Inflammatory macrophage (primary cell): ENCODE measurements around the gene LRRK1.

Experiments used
- DNase-seq, 2 donors: peaks; one replicate each; pipeline ENCODE4 v3.0.0-alpha.2; 2020 to 2022

The LRRK1 gene

DNA sequence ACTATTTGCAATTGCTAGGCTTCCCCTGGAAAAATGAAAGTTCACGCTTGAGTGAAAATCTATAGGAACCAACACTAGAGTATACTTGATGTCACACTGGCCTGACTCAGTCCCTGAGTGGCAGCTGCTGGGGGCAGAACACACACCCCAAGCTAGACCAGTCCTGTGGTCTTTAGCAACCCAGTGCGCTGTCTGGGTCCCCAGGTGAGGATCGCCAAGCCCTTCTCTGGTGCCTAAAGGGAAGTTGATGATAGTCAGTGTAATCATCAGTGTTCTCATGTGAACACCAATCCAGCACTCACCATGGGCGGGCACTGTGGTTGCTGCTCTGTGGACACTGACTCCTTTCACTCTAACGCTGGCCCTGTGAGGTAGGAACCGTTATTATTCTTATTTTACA, 28.3 kb upstream of the LRRK1 start:
- DNase-seq, result no peak

DNA sequence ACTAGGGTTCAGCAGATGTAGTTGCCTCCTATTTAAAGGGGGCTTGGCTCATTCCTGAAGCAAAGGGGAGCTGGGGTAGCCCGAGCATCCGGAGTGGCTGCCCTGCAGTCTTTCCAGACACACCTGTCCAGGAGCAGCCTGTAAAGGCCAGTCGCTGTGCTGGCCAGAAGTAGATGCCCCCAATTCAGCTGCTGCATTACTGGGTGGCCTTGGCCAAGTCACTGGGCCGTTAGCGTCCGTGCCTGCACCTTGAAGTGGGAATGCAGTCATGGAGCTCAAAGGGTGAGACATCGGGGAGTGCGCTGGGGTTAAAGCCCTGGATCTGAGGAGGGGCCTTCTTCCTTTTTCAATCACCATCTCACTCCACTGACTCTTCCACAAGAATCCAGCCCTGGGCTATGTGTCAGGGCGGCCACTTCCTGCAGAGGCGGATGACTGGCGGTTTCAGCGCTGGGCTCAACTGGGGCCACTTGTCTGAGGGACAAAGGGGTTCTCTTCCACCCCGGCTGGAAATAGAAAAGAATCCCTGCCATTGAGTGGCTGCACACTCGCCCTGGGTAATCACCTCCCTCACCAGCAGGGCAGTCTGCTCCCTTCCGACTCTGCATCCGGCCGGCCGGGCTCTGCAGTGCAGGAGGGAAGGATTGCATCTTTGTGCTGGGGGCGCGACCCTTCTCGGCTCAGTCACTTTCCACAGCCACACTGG, 27.7 kb upstream of the LRRK1 start:
- no peak for DNase-seq

DNA sequence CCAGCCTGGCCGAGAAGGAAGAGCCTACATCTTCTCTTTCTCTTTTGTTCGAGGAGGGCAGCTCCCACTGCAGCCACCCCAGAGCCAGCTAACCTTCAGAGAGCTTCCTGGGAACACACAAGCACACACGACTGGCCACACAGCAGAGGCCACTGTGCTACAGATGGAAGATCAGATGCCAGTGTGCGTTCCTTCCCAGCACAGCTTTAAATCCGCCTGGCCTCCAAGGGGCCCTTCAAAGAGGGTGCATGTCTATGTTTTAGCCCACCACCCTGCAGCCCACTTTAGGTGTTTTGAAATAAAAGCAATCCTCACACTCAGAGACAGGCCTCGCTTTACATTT, 27.2 kb upstream of the LRRK1 start:
- no peak for DNase-seq

DNA sequence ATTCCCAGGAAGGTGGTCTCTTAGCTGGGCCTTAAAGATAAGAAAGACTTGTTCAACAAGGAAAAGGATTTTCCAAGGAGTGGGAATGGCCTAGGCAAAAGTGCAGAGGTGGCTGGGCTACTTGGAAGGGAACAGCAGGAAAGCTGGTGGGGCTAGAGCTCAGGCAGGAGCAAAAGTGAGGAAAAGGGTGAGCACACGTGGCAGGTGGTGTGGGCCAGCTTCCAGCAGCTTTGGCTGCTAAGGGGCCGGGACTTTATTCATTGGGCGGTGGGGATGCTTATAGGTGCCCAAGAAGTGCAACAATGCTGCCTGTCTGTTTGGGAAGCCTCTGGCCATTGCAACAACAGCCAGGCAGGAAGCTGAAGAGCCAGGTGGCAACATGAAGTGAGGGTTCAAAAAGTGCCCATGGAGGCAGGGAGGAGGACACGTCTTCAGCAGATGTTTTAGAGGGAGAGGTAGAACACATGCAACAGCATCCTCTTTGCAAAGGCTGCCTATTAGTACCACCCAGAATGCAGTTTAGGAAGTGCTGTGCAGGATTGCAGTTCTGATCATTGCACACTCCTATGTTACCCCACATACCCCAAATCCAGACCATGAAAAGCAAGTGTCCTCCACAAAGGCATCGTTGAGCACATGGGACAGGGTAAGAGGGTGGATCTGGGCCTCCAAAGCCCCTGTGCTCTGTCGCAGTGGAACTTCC, 25.7 kb upstream of the LRRK1 start:
- no peak for DNase-seq

DNA sequence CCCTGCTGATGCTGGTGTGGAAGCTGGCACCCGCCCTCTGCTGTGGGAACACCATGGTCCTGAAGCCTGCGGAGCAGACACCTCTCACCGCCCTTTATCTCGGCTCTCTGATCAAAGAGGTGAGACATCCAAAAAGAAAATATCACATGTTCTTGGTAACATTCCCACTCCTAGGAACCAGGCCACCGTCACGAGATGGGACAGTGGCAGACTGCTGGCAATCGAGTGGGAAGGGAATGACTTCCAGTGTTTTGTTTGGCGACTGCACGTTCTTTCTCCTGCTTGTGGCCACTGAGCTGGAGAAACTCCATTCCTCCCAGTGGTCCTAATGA, 25.2 kb upstream of the LRRK1 start:
- DNase-seq, result no peak

DNA sequence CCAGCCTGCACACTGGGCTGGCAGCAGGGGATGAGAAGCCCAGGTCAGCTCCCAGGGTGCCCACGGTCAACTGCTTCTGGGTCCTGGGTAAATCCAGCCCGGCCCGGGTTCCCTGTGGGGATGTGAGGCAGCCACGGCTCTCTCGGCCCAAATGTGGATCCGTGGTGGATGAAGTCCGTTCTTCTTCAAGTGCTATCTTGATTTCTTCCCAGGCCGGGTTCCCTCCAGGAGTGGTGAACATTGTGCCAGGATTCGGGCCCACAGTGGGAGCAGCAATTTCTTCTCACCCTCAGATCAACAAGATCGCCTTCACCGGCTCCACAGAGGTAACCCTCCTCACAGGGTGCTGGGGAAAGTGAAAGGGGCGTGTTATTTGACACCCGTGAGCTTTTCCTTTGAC, 23.4 kb upstream of the LRRK1 start:
- DNase-seq, result no peak

DNA sequence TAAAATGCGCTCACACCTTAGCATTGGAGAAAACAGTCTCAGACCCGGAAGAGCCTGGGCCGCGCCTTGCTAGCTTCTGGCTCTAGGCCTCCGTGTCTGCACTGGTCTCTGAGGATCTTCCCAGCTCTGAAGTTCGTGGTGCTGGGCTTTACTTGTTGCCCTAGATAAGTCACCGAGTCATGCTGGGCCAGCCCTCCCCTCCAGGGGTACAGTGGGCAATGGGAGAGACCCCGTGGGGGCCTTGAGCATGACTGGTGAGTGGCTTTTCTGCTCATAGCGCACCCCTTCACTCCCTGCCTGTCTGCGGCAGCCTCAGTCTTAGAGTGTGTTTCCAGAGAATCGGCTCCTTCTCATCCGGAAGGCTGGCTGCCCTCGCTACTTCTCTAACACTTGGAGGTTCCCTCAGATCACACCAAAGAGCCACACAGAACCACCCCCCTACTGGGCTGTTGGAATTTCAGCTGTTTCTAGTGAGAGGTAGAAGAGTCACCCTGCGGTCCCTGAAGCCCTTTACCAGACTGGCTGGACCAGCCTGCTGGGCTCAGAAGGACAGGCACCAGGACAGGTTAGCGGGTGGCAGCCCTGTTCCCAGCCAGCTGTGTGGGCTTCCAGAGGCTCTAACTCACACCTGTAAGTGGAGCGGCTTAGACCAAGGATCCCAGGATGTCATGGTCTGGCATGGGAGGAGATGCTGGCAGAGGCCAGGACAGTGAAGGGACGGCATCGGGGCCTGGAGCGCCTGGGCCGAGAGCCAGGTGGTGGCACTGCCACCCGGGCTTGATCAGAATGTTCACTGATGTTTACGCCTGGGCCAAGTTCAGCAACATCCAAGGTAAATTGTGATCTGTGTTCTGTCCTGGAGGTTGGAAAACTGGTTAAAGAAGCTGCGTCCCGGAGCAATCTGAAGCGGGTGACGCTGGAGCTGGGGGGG, 21.7 kb upstream of the LRRK1 start:
- no peak for DNase-seq

DNA sequence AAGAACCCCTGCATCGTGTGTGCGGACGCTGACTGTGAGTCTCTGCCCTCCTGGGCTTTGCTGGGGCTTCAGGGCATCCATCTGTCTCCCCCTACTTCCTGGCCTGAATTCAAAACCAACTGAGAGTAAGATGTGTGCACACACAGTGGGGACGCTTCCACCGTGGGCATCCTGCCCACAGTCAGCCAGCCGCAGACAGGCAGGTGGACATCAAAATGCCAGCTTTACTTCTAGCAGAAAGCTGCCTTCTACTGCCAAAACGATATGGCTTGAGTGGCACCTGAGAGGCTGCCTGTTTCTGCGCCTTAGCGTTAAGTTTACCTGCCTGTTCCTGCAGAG, 21.0 kb upstream of the LRRK1 start:
- DNase-seq, result no peak

DNA sequence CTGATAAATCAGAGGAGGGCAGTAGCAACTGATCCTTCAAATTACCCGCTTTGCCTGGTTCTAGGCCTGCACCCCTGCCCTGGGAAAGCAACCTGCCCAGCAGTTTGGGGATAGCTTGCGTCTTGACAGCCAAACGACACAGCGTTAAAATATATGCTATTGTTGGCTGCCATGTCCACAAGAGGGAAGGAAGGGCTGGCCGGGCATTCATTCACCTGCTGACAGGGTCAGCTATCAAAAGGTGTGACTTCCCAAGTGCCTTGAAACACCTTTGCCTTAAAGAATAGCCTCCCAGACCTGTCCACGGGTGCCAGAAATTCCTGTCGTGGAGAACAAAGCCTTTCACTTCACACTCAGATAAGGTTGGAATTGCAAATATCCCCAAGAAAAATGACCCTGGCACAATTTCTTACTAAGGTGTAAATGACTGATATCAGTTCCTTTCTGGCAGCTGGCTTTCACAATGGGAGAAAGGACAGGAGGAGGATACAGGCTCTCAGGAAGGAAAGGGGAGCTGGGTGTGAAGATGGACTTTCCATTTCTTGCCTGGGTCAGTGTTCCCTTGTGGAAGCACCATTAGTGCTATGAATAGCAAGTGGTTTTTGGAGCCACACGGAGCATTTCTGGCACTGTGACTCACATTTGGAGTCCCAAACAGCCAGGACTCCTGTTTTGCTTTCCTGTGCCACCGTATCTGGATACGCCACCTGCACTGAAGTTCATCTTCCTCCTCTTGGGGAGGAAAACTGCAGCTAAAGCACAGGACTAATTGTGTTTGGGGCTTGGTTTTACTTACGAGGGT, 20.3 kb upstream of the LRRK1 start:
- no peak for DNase-seq

DNA sequence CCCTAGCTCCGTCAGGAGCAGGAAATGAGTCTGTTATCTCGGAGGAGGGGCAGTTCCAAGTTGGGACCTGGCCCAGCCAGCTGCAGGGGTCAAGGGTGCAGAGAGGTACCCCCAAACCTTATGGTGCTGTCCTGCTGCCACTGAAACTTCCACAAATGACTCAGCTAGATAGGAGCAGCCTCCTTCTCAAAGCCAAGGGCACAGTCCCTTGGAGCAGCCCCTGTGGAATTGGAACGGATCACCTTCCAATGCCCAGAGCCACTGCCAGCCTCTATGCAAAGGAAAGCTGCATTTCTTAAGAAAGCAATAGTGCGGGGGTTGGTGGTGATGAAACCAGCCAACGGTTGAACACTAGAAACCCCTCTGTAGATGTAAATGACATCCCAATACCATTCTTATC, 19.6 kb upstream of the LRRK1 start:
- DNase-seq, result no peak

DNA sequence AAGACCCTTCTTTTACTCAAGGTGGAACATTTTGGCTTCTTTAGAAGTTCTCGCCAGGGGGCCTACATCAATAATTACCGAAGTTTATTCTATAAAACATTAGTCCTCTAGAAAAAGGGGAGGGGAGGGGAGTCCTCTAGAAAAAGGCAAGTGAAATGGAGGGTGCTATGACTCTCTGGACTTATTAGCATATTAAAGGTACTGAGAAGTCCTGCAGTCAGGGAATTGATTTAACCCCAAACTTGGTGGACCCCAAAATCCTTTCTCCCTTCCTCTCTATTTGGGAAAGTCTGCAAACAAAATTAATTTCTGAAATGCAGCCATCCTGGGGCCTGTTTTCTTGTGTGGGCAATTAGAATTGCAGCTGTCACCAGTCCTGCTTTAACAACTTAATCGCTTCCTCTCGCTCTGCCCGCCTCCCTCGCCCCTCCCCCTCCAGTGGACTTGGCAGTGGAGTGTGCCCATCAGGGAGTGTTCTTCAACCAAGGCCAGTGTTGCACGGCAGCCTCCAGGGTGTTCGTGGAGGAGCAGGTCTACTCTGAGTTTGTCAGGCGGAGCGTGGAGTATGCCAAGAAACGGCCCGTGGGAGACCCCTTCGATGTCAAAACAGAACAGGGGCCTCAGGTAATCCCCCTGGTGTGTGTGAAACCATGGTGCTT, 18.9 kb upstream of the LRRK1 start:
- no peak for DNase-seq

DNA sequence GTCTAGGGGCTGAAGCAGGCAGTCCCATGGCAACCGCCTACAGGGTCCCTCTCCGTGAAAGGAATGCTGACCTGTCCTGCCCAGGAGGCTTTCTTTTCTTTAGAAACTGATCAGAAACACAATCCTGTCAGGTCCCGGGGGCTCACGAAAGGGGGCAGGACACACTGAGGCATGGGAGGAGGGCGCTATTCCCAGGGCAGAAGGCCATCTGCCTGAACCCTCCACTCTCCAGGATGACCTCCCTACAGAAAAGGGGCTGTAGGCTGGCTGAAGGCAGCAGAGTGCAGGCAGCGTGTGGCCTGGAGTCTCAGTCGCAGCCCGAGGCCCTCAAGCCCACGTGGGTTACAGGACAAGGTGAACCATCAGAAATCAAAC, 18.4 kb upstream of the LRRK1 start:
- no peak for DNase-seq

DNA sequence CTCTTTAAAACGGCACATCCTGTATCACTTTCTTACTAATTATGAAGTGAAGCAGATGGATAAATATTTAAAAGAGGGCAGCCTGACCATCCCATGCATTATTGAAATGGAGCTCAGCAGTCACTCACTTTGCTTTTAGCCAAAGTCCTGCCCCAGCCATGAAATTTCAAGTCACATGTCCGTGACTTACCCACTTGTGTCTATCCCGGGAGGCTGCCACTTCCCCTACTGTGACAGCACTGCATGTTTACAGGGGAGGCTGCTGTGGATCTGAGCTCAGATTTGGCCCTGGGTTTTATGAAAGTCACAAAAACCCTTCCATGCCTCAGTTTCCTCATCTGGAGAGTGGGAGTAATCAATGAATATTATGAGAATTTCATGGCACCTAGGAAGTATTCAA, 17.9 kb upstream of the LRRK1 start:
- DNase-seq, result peak; percentile 52 to 74

DNA sequence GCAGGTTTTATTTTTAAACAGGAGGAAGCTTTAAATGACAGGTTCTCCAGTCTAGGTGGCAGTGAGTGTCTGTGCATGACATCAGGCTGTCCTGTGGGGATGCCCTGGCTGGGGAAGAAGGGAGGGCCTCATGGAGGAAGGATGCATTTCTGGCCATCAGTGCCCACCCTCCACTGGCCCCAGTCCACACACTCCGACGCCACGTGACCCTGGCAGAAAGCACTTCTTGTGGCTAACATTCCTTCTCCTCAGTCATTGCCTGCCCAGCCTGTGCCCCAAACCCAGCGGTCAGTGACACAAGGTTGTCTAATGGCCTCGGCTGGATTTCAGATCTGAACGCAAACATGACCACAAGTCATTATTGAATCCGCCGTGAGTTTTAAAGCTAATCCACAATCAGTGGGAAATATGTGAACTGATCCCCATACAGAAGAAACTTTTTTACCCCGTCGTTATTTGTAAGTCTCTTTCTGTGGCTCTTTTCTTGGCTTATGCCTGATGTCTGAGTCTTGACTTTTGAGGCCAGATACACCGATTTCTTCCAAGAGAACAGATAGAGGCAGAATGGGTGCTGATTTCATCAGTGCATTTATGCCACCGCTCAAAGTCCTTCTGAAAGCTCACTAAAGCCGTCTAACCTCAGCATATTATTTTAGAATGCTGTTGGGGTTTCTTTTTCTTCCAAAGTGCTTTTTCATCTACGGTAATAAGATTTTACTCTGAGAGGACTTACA, 17.3 kb upstream of the LRRK1 start:
- no peak for DNase-seq

DNA sequence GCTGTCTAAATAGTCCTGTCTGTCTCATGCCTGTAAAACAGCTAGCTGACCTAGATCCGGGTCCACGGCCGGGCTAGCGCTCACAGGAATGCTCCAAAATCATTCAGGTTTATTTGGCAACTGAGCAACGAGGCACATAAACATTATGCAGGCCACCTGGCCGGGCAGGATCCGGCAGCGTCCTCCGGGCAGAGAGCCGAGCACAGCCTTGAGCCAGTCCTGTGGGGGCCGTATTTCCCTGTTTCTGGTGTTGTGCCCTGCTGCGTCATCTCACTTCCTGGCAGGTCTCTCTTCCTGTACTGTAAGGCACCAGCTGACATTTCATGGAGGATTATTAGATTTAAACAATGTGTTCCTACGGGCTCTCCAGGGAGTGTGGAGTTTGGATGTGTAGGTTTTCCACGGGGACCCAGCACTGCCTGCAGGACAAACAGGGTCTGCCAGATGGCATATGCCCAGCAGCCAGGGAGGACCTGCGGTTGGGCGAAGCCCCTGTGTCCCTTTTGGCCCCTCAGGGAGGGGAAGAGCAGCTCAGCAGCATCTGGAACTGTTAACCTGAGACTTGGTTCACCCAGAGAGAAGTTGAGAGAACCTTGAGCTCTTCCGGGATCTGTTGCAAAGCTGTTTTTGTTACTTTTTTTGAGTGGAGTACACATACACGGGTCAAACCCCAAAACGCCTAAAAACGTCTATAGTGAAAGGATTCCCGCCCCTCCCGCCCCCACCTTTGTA, 16.6 kb upstream of the LRRK1 start:
- DNase-seq, result peak; percentile 51 to 70

DNA sequence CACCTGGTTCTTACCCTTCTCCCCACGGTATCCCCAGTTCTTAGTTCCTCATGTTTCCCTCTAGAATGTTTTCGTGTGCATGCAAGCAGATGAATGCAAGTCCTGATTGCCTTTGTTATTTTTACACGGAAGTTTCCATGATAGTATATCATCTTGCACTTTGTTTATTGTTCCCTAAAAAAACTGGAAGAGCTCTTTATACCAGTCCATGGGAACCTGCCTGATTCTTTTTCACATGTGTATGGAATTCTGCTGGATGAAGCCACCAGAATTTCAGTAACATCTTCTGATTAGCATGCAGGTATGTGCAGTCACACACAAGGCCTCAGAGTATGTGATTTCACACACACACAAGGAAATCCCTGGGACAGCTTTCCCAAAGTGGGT, 16.0 kb upstream of the LRRK1 start:
- no peak for DNase-seq

DNA sequence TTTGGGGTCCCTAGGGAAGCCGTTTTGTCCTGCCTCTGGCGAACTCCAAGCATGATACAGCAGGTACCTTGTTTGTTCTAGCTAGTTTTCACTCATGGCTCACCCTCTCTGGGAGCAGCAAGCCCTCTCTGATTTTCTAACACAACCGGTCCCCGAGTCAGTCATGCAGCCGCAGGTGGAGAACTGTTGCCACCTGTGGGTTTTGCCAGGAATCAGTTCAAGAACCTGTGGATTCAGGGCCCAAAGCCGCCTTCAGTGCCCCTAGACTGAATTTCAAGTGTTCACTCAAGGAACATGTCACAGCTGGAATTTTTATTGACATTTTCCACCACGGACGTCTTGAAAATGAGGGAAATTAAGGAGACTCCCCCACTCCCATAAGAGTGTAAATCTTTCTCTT, 13.3 kb upstream of the LRRK1 start:
- no peak for DNase-seq

DNA sequence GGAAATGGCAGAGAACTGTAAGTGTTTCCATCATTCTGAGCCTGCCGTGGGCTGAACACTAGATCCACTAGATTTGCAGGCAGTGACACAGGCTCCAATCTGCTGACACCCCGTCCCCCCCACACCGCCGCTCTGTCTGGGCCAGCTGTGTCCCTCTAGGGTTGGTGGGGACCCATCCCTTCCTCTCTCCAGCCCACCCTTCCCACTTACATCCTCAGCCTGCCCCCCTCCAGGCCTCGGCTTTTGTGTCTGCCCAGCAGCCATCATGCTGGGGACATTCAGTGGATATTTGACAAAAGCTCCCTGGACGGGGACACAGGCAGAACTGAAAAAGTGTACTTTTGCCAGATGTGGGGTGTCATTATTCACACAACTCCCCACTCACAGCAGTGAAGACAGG, 10.7 kb upstream of the LRRK1 start:
- no peak for DNase-seq

DNA sequence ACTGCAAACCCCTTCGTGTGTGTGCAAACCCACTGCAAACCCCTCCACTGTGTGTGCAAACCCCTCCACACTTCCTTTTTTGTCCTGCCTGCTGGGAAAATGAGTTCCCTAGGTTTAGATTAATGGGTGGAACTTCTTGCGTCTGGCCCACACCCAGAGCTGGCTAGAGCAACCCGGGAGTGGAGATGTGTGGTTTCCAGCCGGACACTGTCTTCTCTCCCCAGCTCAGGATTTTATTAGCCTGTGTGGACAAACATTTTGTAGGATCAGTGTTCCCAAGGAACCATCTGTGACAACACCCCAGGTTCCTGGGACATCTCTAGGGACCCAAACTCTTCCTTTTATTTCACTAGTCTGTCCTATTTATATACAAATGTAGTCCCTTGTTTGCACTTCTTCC, 9.6 kb upstream of the LRRK1 start:
- DNase-seq, result no peak

DNA sequence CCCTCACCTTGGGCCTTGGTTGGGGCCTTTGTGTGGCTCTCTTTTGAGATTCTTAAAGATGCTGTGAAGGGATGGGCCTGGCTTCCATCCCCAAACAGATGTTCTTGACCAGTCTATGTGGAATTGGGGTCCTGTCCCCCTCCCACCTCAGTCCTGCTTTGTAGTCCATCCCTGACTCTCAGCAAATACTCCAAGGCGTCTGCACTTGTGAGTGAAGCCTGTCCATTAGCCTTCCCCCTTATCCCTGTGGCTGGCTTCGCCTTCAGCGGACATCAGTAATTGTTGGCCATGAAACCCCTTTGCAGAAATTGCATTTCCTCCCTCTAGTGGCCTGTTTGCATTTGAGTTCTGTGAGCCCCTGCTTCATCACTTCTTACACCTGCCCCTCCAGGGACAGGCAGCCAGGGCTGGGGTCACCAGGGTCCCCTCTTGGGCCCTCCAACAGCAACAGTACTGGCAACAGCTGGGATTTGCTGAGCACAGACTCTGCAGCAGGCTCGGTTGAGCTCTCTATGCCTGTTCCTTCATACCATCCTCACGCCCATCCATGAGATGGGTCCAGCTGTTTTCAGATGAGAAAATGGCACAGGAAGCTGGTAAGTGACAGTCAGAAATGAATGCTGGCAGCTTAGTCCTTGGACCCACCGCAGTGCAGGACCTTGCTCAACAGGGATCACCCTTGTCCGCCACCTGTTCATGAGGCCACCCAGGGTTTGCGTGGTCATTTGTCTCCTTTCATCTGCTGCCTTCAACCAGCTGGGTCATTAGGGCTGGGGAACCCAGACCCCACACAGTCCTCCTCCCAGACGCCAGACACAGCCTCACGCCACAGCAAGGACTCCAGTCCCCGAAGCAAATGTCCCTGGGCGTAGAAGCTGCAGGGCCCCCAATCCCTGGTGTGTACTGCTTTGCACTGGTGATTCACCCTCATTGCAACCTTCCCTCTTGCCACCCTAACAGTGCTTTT, 8.9 kb upstream of the LRRK1 start:
- no peak for DNase-seq
